GM12865 (cell line): ENCODE measurements around the gene LTBP3.
A peak's percentile ranks its signal among the peaks of the same experiment; 100 is the strongest.

Experiments
- DNase-seq: peaks from one replicate; pipeline ENCODE4 v3.0.0; 2010; ENCODE audit warnings: low read depth
- H3K4me3 ChIP-seq: 2 replicates; pipeline ENCODE4 v1.5.1; 2011; ENCODE audit warnings: mild to moderate bottlenecking, low read depth, low read length, control low read depth
- TF ChIP-seq, protein P1 (sequence below): IDR thresholded peaks from 2 replicates; pipeline ENCODE4 v1.5.1; 2011; ENCODE audit warnings: low read length, control low read depth, low read depth, inconsistent platforms; ENCODE audit not compliant: insufficient read depth; ENCODE audit errors: missing control alignments

LTBP3 gene

DNA sequence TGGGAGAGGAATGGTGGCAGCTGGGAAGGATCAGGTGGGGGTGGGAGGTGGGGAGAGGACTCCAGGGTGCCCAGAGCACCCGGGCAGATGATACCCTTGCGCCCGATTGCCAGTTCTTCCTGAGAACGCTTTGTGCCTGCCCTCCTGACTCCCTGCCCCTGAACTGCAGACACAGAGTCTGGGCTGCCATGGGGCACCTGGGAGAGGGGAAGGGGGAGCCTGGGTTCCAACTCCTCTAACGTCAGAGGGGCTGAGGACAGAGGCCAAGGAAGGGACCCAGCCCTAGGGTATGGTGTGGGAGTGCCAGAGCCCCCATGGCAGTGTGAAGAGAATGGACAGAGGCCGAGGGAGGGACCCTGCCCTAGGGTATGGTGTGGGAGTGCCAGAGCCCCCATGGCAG is 38.4 kb upstream of the LTBP3 start:
- TF ChIP-seq, protein P1, sequence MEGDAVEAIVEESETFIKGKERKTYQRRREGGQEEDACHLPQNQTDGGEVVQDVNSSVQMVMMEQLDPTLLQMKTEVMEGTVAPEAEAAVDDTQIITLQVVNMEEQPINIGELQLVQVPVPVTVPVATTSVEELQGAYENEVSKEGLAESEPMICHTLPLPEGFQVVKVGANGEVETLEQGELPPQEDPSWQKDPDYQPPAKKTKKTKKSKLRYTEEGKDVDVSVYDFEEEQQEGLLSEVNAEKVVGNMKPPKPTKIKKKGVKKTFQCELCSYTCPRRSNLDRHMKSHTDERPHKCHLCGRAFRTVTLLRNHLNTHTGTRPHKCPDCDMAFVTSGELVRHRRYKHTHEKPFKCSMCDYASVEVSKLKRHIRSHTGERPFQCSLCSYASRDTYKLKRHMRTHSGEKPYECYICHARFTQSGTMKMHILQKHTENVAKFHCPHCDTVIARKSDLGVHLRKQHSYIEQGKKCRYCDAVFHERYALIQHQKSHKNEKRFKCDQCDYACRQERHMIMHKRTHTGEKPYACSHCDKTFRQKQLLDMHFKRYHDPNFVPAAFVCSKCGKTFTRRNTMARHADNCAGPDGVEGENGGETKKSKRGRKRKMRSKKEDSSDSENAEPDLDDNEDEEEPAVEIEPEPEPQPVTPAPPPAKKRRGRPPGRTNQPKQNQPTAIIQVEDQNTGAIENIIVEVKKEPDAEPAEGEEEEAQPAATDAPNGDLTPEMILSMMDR: no peak
- no peak overlapping the region for H3K4me3 ChIP-seq
- DNase-seq: no peak

DNA sequence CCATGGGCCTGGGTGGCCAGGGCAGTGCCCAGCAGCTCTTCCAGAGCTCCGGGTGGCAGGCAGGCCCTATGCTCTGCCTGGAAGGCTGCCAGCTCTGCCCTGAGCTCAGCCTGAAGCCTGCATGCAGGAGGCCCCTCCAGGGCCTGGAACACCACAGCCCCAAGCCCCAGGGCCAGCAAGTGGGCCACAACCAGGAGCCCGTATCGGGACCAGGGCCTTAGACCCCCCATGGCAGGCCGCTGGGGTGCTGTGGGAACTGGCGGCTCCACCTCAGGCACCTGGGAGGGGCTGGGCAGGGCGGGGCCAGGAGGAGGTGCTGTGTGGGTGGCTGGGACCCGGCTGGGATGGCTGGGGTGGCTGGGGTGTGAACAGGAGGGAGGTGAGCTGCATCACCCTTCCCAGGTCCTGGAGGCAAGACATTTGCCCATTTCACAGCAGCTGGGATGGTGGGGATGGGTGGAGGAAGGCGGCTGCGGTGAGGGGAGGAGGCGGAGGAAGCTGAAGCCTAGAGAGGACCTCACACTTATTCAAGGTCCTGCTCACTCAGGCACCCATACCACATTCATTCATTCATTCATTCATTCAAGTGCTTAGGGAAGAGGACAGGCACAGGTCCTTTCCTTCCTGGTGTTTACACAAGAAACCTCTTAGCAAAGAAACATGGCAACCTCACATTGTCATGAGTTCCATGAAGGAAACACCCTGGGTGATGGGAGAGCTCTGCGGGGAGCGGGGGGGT is 37.6 kb upstream of the LTBP3 start, which contains the start of gene KCNK7:
Gene KCNK7 (minus strand): TSS at position 258 of the 739 bp plus-strand sequence. CDS start 28 bp downstream, at position 230.
- TF ChIP-seq, protein P1: no peak
- no peak for DNase-seq

DNA sequence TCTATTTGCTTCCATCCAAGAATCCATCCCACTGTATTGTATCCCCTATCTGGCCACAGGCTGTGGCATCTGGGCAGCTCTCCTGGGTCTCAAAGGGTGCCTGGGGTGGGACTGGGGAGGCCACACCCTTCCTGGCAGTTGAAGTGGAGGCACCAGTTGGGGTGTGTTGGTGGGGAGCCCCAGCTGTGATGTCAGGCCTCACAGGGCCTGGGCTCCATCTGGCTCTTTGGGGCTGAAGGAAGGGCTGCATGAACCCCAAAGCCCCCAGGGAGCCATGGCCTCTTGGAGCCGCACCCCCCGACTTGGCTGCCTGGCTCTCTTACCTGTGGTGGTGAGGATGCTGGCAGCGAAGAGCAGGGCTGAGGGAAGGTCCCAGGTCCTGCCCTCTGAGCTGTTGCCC is 37.0 kb upstream of the LTBP3 start:
- no peak for DNase-seq
- TF ChIP-seq, protein P1: no peak
- H3K4me3 ChIP-seq: no peak overlapping the region

More for the DNA sequence above, 37.6 kb upstream of the LTBP3 start, which contains the start of gene KCNK7:
- no peak within 1 kb of the TSS for H3K4me3 ChIP-seq

DNA sequence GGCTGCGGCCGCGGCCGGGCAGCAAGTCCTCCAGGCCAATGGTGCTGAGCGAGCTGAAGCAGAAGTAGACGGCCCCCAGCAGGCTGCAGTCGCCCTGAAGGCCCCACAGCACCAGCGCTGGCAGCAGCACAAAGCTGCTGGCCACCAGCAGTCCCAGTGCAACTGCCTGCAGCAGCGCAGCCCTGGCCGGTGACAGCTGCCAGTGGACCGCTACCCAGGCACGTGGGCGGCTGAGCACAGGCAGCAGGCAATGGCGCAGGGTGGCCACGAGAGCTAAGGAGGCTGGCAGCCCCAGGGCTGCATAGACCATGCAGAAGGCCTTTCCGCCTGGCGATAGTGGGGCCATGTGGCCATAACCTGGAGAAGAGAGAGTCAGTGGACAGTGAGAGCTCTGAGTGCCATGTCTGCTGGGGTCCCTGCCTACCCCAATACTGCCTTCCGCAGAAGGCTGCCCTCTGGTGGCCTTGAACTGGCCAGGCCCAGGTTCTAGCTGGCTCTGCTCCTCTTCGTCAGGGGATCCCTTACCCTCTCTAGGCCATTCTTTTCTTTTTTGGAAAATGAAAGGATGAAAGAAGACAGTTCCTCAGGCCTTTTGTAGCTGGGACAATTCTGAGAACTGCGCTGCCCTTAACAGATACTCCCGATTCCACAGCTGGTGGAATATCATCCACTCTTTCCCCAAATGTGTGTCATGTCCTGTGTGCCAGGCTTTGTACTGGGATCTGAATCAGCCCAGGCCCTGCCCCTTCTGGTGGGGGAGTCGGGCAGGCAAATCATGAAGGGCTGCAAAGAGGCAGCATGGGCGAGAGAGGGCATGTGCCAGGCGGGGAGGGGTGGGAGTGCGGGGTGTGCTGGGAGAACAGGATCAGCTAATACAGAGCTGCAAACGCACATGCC is 35.6 kb upstream of the LTBP3 start:
- TF ChIP-seq, protein P1: peak; percentile 74
- peak; percentile 64 for DNase-seq
- no peak overlapping the region for H3K4me3 ChIP-seq

DNA sequence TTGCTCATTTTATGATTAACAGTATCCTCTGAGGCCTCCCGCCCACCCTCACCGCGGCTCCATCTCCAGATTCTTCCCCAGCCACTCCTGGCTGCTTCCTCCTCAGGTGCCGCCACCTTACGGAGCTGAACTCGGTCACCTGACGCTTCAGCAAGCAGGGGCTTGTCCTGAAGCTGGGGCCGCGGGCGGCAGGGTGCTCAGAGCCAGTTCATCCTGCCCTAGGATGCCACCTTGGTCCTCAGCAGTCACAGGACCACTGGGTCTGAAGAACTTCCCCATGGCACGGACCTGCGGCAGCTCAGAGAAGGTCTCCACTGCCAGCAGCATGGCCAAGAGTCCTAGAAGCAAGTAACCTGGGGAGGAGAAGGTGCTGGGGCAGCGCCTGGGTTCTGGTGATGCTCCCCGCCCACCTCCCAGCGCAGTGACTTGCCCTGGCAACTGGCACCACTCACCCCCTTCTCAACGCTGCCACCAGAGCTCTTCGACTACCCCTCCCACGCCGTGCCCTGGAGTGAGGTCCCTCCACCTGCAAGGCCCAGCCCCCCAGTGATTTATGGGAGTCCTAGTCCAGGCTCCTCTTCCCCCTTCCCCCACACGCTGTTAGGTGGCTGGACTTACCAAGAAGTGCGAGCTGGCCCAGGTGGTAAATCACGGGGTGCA is 34.8 kb upstream of the LTBP3 start:
- TF ChIP-seq, protein P1: no peak
- no peak overlapping the region for H3K4me3 ChIP-seq
- DNase-seq: no peak

DNA sequence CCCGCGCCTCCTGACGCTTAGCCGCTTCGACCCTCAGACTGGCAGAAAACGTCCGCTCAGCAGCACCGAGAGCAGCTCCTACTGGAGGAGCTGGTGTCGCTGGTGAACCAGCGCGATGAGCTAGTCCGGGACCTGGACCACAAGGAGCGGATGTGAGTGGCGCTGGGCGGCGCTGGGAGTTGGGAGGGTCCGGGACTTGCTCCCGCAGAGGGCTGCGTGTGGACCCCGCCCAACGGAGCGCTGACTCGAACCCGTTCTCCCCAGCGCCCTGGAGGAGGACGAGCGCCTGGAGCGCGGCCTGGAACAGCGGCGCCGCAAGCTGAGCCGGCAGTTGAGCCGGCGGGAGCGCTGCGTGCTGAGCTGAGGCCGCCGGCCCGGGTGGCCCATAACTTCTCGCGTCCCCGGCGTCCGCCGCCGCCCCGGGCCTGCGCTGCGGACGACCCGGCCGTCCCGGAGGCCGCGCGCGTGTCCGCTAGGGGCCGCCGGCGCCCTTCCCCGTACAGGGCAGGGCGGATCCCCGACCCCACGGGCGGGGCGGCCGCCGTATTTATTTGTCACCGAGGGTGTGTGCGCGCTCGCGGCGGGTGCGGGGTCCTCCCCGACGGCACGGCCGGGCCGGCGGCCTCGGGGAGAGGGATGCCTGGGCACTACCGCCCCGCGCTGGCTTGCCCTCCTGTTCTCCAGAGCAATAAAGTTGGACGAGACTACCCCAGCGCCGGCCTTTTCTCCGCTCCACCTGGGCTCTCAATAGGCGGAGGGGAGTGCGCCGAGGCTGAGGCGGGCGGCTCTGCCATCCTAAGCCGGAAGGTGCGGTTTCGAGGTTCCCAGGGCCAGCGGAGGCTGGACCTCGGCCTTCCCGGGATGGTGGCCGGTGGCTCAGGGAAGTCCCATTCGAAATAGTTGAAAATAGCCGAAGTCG is 34.0 kb upstream of the LTBP3 start:
- H3K4me3 ChIP-seq: no peak overlapping the region

More for the DNA sequence above, 34.0 kb upstream of the LTBP3 start:
- DNase-seq: no peak
- TF ChIP-seq, protein P1: no peak
